Measurements from ENCODE around the gene CADPS.

Gene CADPS

DNA sequence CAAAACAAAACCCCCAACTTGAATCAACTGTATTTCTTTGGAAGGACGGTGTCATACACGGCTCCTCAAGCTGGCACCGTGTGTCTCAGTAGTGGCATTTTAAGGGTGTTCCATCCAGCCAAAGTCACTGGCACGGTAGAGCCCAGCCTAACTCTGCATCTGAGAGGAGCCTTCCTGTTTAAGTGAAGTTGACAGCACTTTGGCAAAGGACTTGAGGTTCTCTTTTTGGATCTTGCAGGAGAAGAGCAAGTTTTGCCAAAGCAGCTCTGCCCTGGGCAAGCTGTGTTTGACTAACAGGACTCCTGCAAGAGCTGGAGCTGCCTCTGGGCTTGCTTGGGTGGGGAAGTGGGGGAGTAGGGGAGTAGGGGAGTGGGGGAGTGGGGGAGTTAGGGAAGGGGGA is 392.3 kb downstream of the CADPS start:
- CTCF ChIA-PET = no interaction called here
- no peak for DNase-seq (ENCODE audit: low spot score)
- TF ChIP-seq, protein P1, sequence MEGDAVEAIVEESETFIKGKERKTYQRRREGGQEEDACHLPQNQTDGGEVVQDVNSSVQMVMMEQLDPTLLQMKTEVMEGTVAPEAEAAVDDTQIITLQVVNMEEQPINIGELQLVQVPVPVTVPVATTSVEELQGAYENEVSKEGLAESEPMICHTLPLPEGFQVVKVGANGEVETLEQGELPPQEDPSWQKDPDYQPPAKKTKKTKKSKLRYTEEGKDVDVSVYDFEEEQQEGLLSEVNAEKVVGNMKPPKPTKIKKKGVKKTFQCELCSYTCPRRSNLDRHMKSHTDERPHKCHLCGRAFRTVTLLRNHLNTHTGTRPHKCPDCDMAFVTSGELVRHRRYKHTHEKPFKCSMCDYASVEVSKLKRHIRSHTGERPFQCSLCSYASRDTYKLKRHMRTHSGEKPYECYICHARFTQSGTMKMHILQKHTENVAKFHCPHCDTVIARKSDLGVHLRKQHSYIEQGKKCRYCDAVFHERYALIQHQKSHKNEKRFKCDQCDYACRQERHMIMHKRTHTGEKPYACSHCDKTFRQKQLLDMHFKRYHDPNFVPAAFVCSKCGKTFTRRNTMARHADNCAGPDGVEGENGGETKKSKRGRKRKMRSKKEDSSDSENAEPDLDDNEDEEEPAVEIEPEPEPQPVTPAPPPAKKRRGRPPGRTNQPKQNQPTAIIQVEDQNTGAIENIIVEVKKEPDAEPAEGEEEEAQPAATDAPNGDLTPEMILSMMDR (conservative IDR thresholded peaks at IDR 0.05; ENCODE audit: low read depth) = no peak
- no peak overlapping the region for H3K27ac ChIP-seq
- POLR2A ChIA-PET (ENCODE audit: low non-redundant PET) = no interaction called here

DNA sequence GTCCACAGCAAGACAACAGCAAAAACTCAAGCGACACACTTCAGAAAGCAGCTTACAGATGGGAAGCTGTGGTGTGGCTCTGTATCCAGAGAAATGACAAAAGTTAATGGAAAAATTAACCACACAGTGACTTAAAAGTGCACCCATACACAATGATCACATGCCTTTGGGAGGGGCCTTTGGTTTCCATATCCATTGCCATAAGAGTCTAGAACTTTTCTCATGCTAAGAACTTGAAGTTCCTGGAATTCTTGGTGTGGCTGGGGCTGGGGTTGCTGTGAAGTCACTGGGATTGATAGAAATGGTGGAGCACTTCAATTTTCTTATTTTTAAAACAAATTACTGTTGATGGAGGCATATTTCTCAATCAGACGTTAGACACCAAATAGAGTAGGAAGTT is 393.3 kb downstream of the CADPS start:
- POLR2A ChIA-PET (ENCODE audit: low non-redundant PET) = no interaction called here
- no peak overlapping the region for H3K27ac ChIP-seq
- DNase-seq (ENCODE audit: low spot score) = no peak
- CTCF ChIA-PET = no interaction called here
- TF ChIP-seq, protein P1 (conservative IDR thresholded peaks at IDR 0.05; ENCODE audit: low read depth) = no peak

DNA sequence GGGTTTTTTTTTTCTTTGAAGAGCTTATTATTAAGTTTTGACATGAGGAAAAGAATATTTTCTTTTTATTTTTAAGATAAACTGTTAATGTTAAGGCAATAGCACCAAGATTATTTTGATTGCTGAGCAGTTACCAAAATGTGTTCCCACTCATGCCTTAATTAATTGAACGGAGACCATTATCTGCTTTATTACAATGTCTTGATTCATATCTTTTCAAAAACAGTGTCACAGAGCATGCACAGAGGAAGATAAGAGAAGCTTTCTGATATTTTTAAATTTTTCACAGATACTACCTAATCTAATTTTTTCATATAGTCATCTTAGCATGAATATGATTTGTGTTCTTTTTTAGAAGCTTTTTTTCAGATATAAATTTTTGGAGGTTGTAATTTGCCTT is 395.2 kb downstream of the CADPS start:
- POLR2A ChIA-PET (ENCODE audit: low non-redundant PET) = no interaction called here

DNA sequence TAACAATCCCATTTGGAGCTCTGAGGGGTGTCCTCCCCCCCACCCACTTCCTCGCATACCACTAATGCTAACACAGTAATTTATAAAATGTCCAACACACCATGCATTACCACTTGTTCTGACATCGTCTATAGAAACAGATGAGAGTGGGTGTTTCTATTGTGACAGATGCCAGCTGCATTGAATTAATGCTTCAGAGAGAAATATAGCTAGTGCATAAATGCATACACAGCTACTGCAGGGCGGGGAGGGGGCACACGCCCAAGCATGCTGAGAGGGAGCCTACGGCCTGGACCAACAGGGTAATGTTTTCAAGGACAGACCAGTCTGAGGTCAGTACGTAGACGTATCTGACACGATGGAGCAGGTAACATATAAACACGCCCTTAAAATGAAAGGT is 395.9 kb downstream of the CADPS start:
- CTCF ChIA-PET = no interaction called here
- H3K27ac ChIP-seq = no peak overlapping the region
- POLR2A ChIA-PET (ENCODE audit: low non-redundant PET) = no interaction called here
- DNase-seq (ENCODE audit: low spot score) = no peak
- TF ChIP-seq, protein P1 (conservative IDR thresholded peaks at IDR 0.05; ENCODE audit: low read depth) = no peak

More for the DNA sequence above, 395.2 kb downstream of the CADPS start:
- TF ChIP-seq, protein P1 (conservative IDR thresholded peaks at IDR 0.05; ENCODE audit: low read depth) = no peak
- no peak for DNase-seq (ENCODE audit: low spot score)
- H3K27ac ChIP-seq = no peak overlapping the region
- CTCF ChIA-PET = no interaction called here

DNA sequence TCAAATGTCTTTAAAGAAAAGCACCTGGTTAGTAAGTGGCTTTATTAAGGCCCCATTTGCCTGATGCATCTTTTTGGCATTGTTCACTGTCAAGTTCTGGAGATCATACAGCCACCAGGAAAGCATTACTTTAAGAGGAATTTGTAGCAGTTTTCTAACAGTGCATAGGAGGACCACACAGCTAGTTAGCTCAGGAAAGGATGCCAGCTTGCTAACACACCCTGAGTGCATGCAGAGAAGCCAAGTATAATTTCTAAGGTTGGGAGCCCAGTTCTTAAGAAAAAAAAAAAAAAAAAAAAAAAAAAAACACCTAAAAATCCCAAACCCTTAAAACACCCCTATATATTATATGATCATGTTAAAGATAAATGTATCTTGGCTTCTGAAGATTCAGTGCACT is 399.9 kb downstream of the CADPS start:
- ChIA-PET CTCF (no interaction called here), POLR2A (ENCODE audit: low non-redundant PET) (no interaction called here)
- TF ChIP-seq, protein P1 (conservative IDR thresholded peaks at IDR 0.05; ENCODE audit: low read depth) = no peak

DNA sequence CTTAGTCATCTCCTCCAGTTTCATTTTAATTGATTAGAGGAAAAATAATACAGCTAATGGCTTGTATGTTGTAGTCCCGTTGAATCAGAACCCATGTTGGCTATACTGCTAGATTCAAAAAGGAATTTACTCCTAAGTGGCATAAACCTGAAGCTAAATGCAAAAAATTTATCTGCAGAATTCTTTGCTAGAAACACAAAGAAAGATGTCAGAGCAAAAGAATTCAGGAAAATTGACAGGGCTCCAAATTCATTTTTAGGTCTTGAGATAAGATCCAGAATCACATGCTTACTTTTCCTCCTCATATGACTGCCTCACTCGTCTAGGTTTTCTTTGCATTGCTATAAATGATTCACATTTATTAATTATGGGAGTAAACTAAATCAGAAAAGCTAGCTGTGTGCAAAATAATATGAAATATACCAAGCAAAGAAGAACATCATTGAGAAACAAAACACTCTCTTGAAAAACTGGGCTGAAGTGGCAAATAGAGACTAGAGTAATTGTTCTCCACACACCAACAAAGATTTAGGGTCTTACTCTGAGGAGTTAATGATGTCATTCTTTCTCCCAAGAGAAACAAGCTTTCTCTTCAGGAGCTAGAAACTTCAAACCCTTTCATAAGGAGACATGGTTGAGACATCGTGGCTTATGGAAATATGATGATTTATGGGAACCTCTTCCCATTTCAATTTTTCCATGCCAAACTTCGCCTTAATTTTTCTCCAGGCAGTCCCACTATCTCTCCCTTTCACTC is 407.1 kb downstream of the CADPS start:
- DNase-seq (ENCODE audit: low spot score) = no peak
- no peak overlapping the region for H3K27ac ChIP-seq
- TF ChIP-seq, protein P1 (conservative IDR thresholded peaks at IDR 0.05; ENCODE audit: low read depth) = no peak
- ChIA-PET CTCF (no interaction called here), POLR2A (ENCODE audit: low non-redundant PET) (no interaction called here)

More for the DNA sequence above, 399.9 kb downstream of the CADPS start:
- no peak overlapping the region for H3K27ac ChIP-seq
- no peak for DNase-seq (ENCODE audit: low spot score)
